ENCODE measurements around the gene RAPGEF5. TPM values are rescaled to one million over a fixed set of nuclear protein-coding genes. Genes with fewer than 3 reads are reported as not detected.

Gene RAPGEF5
- total RNA-seq, 2 experiments from 2014 or later, result 0.21 to 0.40 TPM

- peaks cover 22% of the 10 kb centered on the region for H3K27me3 Mint-ChIP-seq (ENCODE audit: low read depth)
- no peaks in the 10 kb centered on the region for H3K9me3 Mint-ChIP-seq
- intact Hi-C loops (cut with micrococcal nuclease), result no loop called here
- H3K27ac Mint-ChIP-seq, result no peak overlapping the region
- CTCF ChIA-PET, result no interaction called here
- no peak for DNase-seq
- no peaks in the 10 kb centered on the region for H3K36me3 Mint-ChIP-seq (ENCODE audit: low read depth)
- no peaks in the 10 kb centered on the region for H3K4me1 Mint-ChIP-seq (ENCODE audit: low read depth)
- no peak overlapping the region for H3K4me3 Mint-ChIP-seq
These were observed 172.3 kb downstream of the RAPGEF5 start for GRCh38 chr7:22184549-22185199.

DNA sequence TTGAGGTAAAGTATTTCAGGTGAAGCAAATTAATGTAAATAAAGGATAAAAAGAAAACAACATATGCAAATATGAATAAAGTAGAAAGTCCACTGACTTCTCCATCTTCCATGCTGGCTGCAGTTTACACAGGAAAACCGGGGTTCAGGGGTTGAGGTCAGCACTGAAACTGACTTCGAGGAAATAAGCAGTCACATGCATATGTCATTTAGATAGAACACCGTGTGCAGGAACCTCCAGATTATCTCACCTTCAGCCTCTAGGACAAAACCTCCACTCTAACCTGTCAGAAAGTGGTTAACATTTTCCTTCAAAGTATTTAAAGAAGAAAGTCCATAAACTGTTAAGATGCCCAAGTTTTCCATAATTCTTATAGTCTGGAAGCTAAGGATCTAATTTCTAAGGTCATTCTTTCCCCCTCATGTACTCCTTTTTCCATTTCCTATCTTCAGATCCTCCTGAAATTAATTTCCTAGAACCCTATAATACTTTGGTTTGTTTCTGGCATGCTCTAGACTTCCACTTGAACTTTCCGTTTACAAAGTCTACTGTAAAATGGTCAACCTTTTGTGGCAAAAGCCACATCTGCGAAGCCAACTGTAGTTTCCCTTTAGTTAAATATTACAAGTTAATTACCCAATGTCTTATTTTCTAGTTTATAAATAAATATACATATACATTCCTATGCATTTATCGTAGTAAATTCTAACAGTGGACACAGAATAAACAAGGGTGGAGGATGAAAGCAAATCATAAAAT is 173.3 kb downstream of the RAPGEF5 start:
- H3K4me3 Mint-ChIP-seq, result no peak overlapping the region
- no peak for DNase-seq
- no peak overlapping the region for H3K27ac Mint-ChIP-seq
- intact Hi-C loops (cut with micrococcal nuclease), result no loop called here
- no peaks in the 10 kb centered on the region for H3K9me3 Mint-ChIP-seq
- H3K4me1 Mint-ChIP-seq (ENCODE audit: low read depth), result no peaks in the 10 kb centered on the region
- no peaks in the 10 kb centered on the region for H3K36me3 Mint-ChIP-seq (ENCODE audit: low read depth)
- H3K27me3 Mint-ChIP-seq (ENCODE audit: low read depth), result peaks cover 26% of the 10 kb centered on the region
- CTCF ChIA-PET, result no interaction called here

DNA sequence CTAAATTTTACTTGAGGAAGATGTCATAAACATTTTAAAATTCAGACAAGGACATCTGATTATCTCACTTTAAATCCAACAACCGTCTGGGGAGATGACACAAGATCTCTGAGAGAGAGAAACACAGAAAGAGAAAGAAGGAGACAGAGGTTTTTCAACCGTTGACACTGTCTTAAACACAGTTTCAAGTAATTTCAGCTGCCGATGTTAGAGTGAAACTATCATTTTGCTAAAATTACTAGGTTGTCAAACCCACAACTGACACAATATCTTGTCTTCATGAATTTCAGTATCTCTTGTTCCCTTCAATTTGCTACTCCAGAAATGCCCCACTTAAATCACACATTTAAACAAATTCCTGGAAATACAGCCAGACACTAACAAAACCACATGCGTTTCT is 174.8 kb downstream of the RAPGEF5 start:
- no peak overlapping the region for H3K27ac Mint-ChIP-seq
- CTCF ChIA-PET, result no interaction called here
- intact Hi-C loops (cut with micrococcal nuclease), result no loop called here
- no peak overlapping the region for H3K4me3 Mint-ChIP-seq
- no peaks in the 10 kb centered on the region for H3K4me1 Mint-ChIP-seq (ENCODE audit: low read depth)
- no peak for DNase-seq
- H3K36me3 Mint-ChIP-seq (ENCODE audit: low read depth), result no peaks in the 10 kb centered on the region
- no peaks in the 10 kb centered on the region for H3K9me3 Mint-ChIP-seq
- H3K27me3 Mint-ChIP-seq (ENCODE audit: low read depth), result peaks cover 28% of the 10 kb centered on the region

- no peak overlapping the region for H3K27ac Mint-ChIP-seq
- CTCF ChIA-PET, result interaction anchor here (0.7 kb wide), 1 partner anchor 71 kb away, joined by 3 read pairs; no protein-coding TSS in a partner anchor
- no peaks in the 10 kb centered on the region for H3K36me3 Mint-ChIP-seq (ENCODE audit: low read depth)
- H3K9me3 Mint-ChIP-seq, result no peaks in the 10 kb centered on the region
- intact Hi-C loops (cut with micrococcal nuclease), result no loop called here
- no peak for DNase-seq
- H3K4me3 Mint-ChIP-seq, result no peak overlapping the region
- peaks cover 28% of the 10 kb centered on the region for H3K27me3 Mint-ChIP-seq (ENCODE audit: low read depth)
- no peaks in the 10 kb centered on the region for H3K4me1 Mint-ChIP-seq (ENCODE audit: low read depth)
These were observed 175.3 kb downstream of the RAPGEF5 start for GRCh38 chr7:22181663-22182062.

DNA sequence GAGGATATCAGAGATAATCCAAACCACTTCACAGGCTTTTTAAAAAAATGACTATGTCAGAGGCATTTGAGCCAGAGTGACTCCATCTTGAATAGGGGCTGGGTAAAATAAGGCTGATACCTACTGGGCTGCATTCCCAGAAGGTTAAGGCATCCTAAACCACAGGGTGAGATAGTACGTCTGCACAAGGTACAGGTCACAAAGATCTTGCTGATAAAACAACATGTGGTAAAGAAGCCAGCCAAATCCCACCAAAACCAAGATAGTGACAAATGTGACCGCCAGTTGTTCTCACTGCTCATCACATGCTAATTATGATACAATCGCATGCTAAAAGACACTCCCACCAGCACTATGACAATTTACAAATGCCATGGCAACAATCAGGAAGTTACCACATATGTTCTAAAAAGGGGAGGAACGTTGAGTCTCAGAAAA is 177.5 kb downstream of the RAPGEF5 start:
- CTCF ChIA-PET, result no interaction called here
- Mint-ChIP-seq H3K4me1 (ENCODE audit: low read depth) (peaks cover under 1% of the 10 kb centered on the region), H3K36me3 (ENCODE audit: low read depth) (no peaks in the 10 kb centered on the region), H3K9me3 (no peaks in the 10 kb centered on the region), H3K4me3 (no peak overlapping the region), H3K27ac (no peak overlapping the region), H3K27me3 (ENCODE audit: low read depth) (peaks cover 30% of the 10 kb centered on the region)
- intact Hi-C loops (cut with micrococcal nuclease), result no loop called here
- DNase-seq, result no peak

- H3K27me3 Mint-ChIP-seq (ENCODE audit: low read depth), result peaks cover 30% of the 10 kb centered on the region
- CTCF ChIA-PET, result no interaction called here
- H3K4me3 Mint-ChIP-seq, result no peak overlapping the region
- H3K27ac Mint-ChIP-seq, result no peak overlapping the region
- intact Hi-C loops (cut with micrococcal nuclease), result no loop called here
- H3K9me3 Mint-ChIP-seq, result no peaks in the 10 kb centered on the region
- no peak for DNase-seq
- peaks cover 5% of the 10 kb centered on the region for H3K4me1 Mint-ChIP-seq (ENCODE audit: low read depth)
- H3K36me3 Mint-ChIP-seq (ENCODE audit: low read depth), result no peaks in the 10 kb centered on the region
These were observed 178.2 kb downstream of the RAPGEF5 start for GRCh38 chr7:22178735-22179134.

GRCh38 chr7:22176791-22177412 is 180.1 kb downstream of the RAPGEF5 start:
- CTCF ChIA-PET, result no interaction called here
- no peak for DNase-seq

DNA sequence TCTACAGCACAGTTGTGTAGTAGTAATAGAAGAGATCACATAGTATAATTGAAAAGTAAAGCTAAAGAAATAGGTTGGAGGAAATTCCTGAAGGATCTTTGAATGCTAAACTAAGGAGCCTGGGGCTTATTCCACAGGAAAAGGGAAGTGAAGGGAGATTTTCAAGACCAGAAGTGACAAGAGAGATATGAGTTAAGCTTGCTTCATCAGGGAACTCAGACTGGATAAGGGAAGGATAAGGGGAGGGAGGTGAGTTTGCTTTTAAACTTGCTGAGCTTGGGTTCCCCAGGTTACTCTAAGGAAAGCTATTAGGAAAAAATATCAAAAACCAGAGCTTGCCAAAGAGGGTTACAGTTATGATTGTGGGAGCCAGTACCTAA is 182.4 kb downstream of the RAPGEF5 start:
- intact Hi-C loops (cut with micrococcal nuclease), result no loop called here
- peaks cover 7% of the 10 kb centered on the region for H3K27me3 Mint-ChIP-seq (ENCODE audit: low read depth)
- no peaks in the 10 kb centered on the region for H3K9me3 Mint-ChIP-seq
- no peak overlapping the region for H3K4me3 Mint-ChIP-seq
- no peak overlapping the region for H3K27ac Mint-ChIP-seq
- no peaks in the 10 kb centered on the region for H3K36me3 Mint-ChIP-seq (ENCODE audit: low read depth)
- peaks cover 5% of the 10 kb centered on the region for H3K4me1 Mint-ChIP-seq (ENCODE audit: low read depth)
- DNase-seq, result no peak
- CTCF ChIA-PET, result interaction anchor here (0.6 kb wide), 1 partner anchor 88 kb away, joined by 3 read pairs; no protein-coding TSS in a partner anchor

More at GRCh38 chr7:22176791-22177412, 180.1 kb downstream of the RAPGEF5 start:
- Mint-ChIP-seq H3K27me3 (ENCODE audit: low read depth) (peaks cover 25% of the 10 kb centered on the region), H3K4me3 (no peak overlapping the region), H3K9me3 (no peaks in the 10 kb centered on the region), H3K36me3 (ENCODE audit: low read depth) (no peaks in the 10 kb centered on the region), H3K4me1 (ENCODE audit: low read depth) (peaks cover 5% of the 10 kb centered on the region), H3K27ac (no peak overlapping the region)
- intact Hi-C loops (cut with micrococcal nuclease), result no loop called here

DNA sequence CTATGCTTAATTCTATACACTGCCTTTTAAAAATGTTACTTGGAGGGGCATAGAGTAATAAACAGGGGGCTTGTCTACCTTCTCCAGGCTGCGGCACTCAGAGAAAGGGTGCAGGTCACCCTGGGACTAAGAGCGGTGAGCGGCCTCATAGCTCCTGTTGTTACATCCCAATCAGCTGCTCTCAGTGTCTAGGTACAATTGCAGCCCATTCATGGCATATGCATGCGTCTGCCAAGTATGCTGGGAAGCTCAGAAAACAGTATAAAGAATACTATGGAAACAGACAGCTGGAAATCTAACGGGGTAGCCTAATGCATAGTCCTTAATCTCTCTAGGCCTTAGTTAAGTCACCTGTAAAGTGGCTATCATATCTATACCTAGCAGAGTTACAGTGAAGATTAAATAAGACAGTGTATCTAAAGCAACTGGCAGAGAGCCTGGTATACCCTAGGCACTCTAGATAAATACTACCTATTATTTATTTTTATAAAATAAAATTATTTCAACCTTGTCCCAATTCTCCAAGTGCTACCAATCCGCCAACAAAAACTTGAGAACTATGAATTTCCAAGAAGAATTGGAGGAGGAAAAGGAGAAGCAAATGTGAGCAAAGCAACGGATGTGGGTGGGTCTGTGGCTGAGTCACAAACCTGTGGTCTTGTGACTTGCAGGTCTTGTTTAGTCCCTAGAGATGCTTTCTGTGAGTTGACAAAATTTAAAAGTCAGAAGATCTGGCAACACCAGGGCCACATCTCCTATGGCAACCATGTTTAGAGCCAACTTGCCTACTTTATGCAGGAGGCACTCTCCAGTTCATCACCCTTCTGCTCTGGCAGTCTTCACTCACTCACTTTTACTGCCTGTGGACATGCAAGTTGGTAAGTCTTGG is 183.0 kb downstream of the RAPGEF5 start:
- intact Hi-C loops (cut with micrococcal nuclease), result no loop called here
- peaks cover 4% of the 10 kb centered on the region for H3K27me3 Mint-ChIP-seq (ENCODE audit: low read depth)
- H3K4me1 Mint-ChIP-seq (ENCODE audit: low read depth), result peaks cover 5% of the 10 kb centered on the region
- H3K27ac Mint-ChIP-seq, result no peak overlapping the region
- DNase-seq, result peak; percentile 62
- no peak overlapping the region for H3K4me3 Mint-ChIP-seq
- CTCF ChIA-PET, result interaction anchor here (0.6 to 0.9 kb wide), 2 partner anchors 63 to 89 kb away, joined by 3 read pairs; no protein-coding TSS in a partner anchor
- no peaks in the 10 kb centered on the region for H3K9me3 Mint-ChIP-seq
- no peaks in the 10 kb centered on the region for H3K36me3 Mint-ChIP-seq (ENCODE audit: low read depth)

DNA sequence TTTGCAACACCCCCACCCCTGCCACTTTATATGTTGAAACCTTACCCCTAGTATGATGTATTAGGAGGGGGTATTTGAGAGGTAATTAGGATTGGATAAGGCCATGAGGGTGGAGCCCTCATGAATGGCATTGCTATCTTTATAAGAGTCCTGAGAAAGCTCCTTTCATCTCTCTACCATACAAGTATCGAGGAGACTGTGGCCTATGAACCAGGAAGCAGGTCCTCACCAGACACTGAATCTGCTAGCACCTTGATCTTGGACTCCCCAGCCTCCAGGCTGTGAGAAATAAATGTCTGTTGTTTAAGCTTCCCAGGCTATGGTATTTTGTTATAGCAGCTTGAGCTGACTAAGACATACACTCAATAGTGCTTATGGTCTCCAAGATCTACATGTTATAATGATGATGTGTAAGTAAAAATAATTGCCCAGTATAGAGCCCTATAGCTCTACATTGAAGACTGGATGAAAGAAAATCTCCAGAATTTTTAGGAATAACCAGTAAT is 188.8 kb downstream of the RAPGEF5 start:
- no peak for DNase-seq
- Mint-ChIP-seq H3K4me3 (no peak overlapping the region), H3K36me3 (ENCODE audit: low read depth) (no peaks in the 10 kb centered on the region), H3K27me3 (ENCODE audit: low read depth) (no peaks in the 10 kb centered on the region), H3K4me1 (ENCODE audit: low read depth) (no peaks in the 10 kb centered on the region), H3K9me3 (no peaks in the 10 kb centered on the region), H3K27ac (no peak overlapping the region)
- CTCF ChIA-PET, result no interaction called here
- intact Hi-C loops (cut with micrococcal nuclease), result no loop called here

- no peaks in the 10 kb centered on the region for H3K27me3 Mint-ChIP-seq (ENCODE audit: low read depth)
- no peaks in the 10 kb centered on the region for H3K36me3 Mint-ChIP-seq (ENCODE audit: low read depth)
- no peak overlapping the region for H3K27ac Mint-ChIP-seq
- CTCF ChIA-PET, result interaction anchor here (0.8 kb wide), 1 partner anchor 760 kb away, joined by 3 read pairs; no protein-coding TSS in a partner anchor
- H3K4me1 Mint-ChIP-seq (ENCODE audit: low read depth), result no peaks in the 10 kb centered on the region
- DNase-seq, result no peak
- H3K4me3 Mint-ChIP-seq, result no peak overlapping the region
- intact Hi-C loops (cut with micrococcal nuclease), result no loop called here
- no peaks in the 10 kb centered on the region for H3K9me3 Mint-ChIP-seq
These were observed 189.5 kb downstream of the RAPGEF5 start for GRCh38 chr7:22167482-22167881.

DNA sequence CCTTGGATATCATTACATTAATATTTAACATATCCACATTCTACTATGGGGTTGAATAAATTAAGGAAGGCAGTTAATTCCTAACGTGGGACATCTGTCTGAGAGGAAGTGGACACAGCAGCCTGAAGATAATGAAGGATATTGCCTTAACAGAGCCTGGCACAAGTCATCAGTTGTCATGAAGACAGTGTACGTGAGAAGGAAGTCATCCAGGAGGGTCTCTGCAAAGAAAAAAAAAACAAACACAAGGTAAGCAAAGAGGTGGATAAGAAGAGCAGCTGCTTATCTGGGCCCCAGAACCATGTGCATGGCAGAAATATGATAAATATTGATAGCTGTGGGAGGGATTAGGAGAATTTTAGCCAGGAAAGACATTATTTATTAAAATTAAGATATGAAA is 190.0 kb downstream of the RAPGEF5 start:
- Mint-ChIP-seq H3K4me3 (no peak overlapping the region), H3K4me1 (ENCODE audit: low read depth) (no peaks in the 10 kb centered on the region), H3K9me3 (no peaks in the 10 kb centered on the region), H3K27ac (no peak overlapping the region), H3K36me3 (ENCODE audit: low read depth) (no peaks in the 10 kb centered on the region), H3K27me3 (ENCODE audit: low read depth) (no peaks in the 10 kb centered on the region)
- CTCF ChIA-PET, result interaction anchor here (0.8 kb wide), 1 partner anchor 759 kb away, joined by 3 read pairs; no protein-coding TSS in a partner anchor
- intact Hi-C loops (cut with micrococcal nuclease), result no loop called here
- DNase-seq, result no peak
